Stomach (tissue), 4 donors: ENCODE results near the gene DPP7.
"Not testable (repeated sequence)": the region's sequence is repeated elsewhere in the genome, so short reads cannot be mapped to it uniquely, and the experiment has no call there.

Experiments
- EP300 ChIP-seq: sonication (generic); formaldehyde crosslinking; IDR thresholded peaks from one replicate; pipeline ENCODE4 v1.6.1; 2017; ENCODE audit warnings: antibody characterized with exemption
- POLR2A ChIP-seq, 4 donors: fragments of 450-650 bp; IDR thresholded peaks; one replicate each; pipeline ENCODE4 v1.6.1; 2016; ENCODE audit warnings: antibody characterized with exemption in 4 of 4, control low read depth in 2 of 4, mild to moderate bottlenecking in 1 of 4, moderate library complexity in 1 of 4
- POLR2AphosphoS5 ChIP-seq, 3 donors: sonication (generic); formaldehyde crosslinking; IDR thresholded peaks; one replicate each; pipeline ENCODE4 v1.6.1; 2016; ENCODE audit warnings: antibody characterized with exemption in 3 of 3
- TF ChIP-seq, protein P1 (sequence below), 7 experiments: fragments of 450-650 bp in 4 of 7; fragments of 200-600 bp in 3 of 7; sonication (generic) in 3 of 7; IDR thresholded peaks; one replicate each; pipeline ENCODE4 v1.5.1; 2016 to 2019; ENCODE audit warnings: antibody characterized with exemption in 7 of 7, control low read depth in 2 of 7, mild to moderate bottlenecking in 1 of 7

DNA sequence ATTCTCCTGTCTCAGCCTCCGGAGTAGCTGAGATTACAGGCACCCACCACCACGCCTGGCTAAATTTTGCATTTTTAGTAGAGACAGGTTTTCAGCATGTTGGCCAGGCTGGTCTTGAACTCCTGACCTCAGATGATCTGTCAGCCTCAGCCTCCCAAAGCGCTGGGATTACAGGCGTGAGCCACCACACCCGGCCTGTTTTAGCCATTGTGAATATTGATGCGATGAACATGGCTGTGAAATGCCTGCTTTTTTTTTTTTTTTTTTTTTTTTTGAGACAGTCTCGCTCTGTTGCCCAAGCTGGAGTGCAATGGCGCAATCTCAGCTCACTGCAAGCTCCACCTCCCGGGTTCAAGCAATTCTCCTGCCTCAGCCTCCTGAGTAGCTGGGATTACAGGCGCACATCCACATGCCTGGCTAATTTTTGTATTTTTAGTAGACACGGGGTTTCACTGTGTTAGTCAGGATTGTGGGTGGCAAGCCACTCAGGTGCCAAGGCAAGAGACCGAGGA, 3.6 kb upstream of the DPP7 start:
- TF ChIP-seq, protein P1, sequence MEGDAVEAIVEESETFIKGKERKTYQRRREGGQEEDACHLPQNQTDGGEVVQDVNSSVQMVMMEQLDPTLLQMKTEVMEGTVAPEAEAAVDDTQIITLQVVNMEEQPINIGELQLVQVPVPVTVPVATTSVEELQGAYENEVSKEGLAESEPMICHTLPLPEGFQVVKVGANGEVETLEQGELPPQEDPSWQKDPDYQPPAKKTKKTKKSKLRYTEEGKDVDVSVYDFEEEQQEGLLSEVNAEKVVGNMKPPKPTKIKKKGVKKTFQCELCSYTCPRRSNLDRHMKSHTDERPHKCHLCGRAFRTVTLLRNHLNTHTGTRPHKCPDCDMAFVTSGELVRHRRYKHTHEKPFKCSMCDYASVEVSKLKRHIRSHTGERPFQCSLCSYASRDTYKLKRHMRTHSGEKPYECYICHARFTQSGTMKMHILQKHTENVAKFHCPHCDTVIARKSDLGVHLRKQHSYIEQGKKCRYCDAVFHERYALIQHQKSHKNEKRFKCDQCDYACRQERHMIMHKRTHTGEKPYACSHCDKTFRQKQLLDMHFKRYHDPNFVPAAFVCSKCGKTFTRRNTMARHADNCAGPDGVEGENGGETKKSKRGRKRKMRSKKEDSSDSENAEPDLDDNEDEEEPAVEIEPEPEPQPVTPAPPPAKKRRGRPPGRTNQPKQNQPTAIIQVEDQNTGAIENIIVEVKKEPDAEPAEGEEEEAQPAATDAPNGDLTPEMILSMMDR (IDR thresholded peaks at IDR 0.05), result not testable (repeated sequence)
- TF ChIP-seq POLR2A (IDR thresholded peaks at IDR 0.05); POLR2AphosphoS5 (IDR thresholded peaks at IDR 0.05); EP300: not testable (repeated sequence)
